HG02973 (cell line): ENCODE data around the gene CAMK2B.

Experiments used
- ATAC-seq: cut with Tn5 transposase; IDR thresholded peaks from one replicate; pipeline ENCODE4 v1.9.1; 2021; ENCODE audit warnings: moderate library complexity; ENCODE audit not compliant: unreplicated experiment

CAMK2B gene

GRCh38 chr7:44195889-44196288, 129.5 kb downstream of the CAMK2B start:
- ATAC-seq, result no peak

- no peak for ATAC-seq
These were observed 130.7 kb downstream of the CAMK2B start for GRCh38 chr7:44194562-44195145.

- ATAC-seq, result no peak
These were observed 131.3 kb downstream of the CAMK2B start for GRCh38 chr7:44194069-44194468.

- ATAC-seq, result no peak
These were observed 132.2 kb downstream of the CAMK2B start for GRCh38 chr7:44193011-44193802.

GRCh38 chr7:44191171-44191570, 134.2 kb downstream of the CAMK2B start:
- no peak for ATAC-seq

GRCh38 chr7:44189993-44190872, 135.2 kb downstream of the CAMK2B start:
- no peak for ATAC-seq

GRCh38 chr7:44189286-44189992, 136.0 kb downstream of the CAMK2B start, which contains the start of gene GCK:
GCK (minus strand) TSS chr7:44189439; CDS start chr7:44188953, 486 bp downstream.
- no peak for ATAC-seq

GRCh38 chr7:44188480-44189225, 136.7 kb downstream of the CAMK2B start:
- no peak for ATAC-seq

GRCh38 chr7:44187636-44188416, 137.6 kb downstream of the CAMK2B start:
- no peak for ATAC-seq

- no peak for ATAC-seq
These were observed 138.7 kb downstream of the CAMK2B start for GRCh38 chr7:44186736-44187135.

- ATAC-seq, result no peak
These were observed 139.7 kb downstream of the CAMK2B start for GRCh38 chr7:44185729-44186128.

- ATAC-seq, result no peak
These were observed 140.4 kb downstream of the CAMK2B start for GRCh38 chr7:44184873-44185446.

GRCh38 chr7:44184206-44184872, 141.1 kb downstream of the CAMK2B start:
- no peak for ATAC-seq

- no peak for ATAC-seq
These were observed 142.0 kb downstream of the CAMK2B start for GRCh38 chr7:44183386-44183785.

- no peak for ATAC-seq
These were observed 142.6 kb downstream of the CAMK2B start for GRCh38 chr7:44182827-44183226.

GRCh38 chr7:44180631-44181030, 144.8 kb downstream of the CAMK2B start:
- no peak for ATAC-seq

GRCh38 chr7:44177570-44178131, 147.7 kb downstream of the CAMK2B start:
- ATAC-seq, result no peak

- no peak for ATAC-seq
These were observed 148.9 kb downstream of the CAMK2B start for GRCh38 chr7:44176486-44176885.
